Bladder microvascular endothelial cell (primary cell): ENCODE data around the gene PAK2. TPM values are rescaled to one million over a fixed set of nuclear protein-coding genes. Genes with fewer than 3 reads are reported as not detected.

Source experiments
- total RNA-seq: library from RNA; depleted of rRNA; stranded (reverse); fragments of >200 nt; gene quantifications from 2 replicates; pipeline ENCODE4 v1.2.3, GENCODE V29; 2014

PAK2 gene
- total RNA-seq, result 48.6 and 198 TPM in 2 replicates

DNA sequence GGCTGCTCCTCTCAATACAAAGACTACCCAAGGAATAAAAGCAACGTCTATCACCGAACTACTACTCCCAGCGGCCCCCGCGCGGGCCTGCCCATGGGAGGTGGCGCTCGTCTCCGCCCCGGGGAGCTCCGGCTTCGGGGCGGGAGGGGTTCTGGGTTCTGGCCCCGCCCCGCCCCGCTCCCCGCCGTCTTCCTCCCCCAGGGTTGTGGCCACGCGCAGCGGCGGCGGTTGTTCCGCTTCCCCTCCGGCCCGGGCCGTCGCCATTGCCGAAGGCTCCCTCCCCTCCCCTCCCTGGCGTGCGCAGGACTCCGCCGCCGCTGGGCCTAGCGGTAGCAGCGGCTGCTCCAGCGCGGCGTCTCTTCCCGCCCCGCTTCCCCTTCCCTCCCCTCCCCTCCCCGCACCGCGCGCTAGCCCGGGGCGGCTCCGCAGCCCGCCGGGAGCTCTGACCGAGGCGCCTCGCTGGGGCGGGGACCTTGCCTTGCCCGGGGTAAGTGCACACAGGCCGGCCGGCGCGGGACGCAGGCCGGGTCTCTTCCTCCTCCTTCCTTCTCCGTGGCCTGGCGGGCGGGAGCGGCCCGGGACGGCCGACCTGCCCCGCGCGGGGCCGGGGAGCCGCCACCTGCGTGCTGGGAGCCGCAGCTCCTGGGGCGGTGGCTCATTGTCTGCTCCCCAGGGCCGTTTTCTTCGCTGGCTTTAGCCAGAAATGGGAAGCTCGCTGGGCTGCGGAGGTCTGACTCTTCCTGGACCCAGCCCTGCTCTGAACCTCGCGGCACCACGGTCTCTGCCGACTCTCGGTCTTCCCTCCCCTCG lies at the start of gene PAK2:
PAK2 (plus strand) TSS at position 187 of the 810 bp plus-strand sequence. CDS start 42,790 bp downstream, outside the sequence.

GRCh38 chr3:196711838-196712513 lies 27.7 kb upstream of the PAK2 start, which contains the start of the genes CEP19 and PIGX:
Gene CEP19, minus strand, starts transcription at chr3:196712250. Its CDS starts 3,593 bp downstream, at chr3:196708657.
Gene PIGX, plus strand, starts transcription at chr3:196712377.

DNA sequence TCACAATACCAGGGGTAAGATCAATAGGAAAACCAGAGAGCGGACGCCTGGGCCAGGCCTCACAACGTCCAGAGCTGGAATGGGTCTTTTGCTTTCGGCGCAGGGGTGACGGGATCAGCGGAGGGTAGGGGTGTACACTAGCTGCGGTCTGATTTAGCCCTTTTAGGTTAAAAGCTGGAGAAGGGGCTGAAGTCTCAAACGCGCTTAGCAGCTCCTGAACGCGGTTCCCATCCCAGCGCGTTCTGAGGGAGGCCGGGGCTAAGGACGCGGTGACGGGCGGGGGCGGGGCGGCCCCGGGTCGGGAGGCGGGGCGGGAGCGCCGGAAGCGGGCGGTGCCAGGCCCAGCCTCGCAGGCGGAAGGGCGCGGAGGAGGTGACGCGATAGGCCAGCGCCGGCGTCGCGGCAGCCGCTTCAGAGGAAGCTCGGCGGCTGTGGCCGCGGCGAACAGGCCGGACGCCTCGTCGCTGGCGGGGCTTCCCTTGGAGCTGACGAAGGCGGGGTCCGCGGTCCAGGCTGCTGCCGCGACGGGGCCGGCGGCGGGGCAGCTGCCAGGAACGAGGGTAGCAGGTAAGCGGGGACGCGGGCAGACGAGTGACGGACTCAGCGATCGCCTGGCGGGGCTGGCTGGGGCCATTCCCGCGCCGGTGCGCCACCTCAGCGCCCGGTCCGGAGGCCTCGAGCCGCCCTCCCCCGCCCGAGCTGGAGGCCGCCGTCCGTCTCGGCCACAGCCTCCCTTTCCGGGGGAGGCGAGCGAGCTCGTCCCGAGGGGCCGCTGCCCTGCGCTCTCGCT lies 128.0 kb downstream of the PAK2 start, which contains the start of gene SENP5:
SENP5 (plus strand) TSS at position 414 of the 790 bp plus-strand sequence. CDS start 17,262 bp downstream, outside the sequence.

Other genes starting within 250 kb of the PAK2 start
- 15.4 and 20.0 TPM in 2 replicates for gene RNF168, start 236.1 kb upstream of the PAK2 start, total RNA-seq
- not detected in 2 replicates for gene SMCO1, start 224.5 kb upstream of the PAK2 start, total RNA-seq
- gene WDR53, start 171.3 kb upstream of the PAK2 start, total RNA-seq, result 5.7 and 10.7 TPM in 2 replicates
- 8.7 and 18.3 TPM in 2 replicates for gene FBXO45, start 171.2 kb upstream of the PAK2 start, total RNA-seq
- gene NRROS, start 100.2 kb upstream of the PAK2 start, total RNA-seq, result 4.4 and 5.7 TPM in 2 replicates
- 2.1 and 5.2 TPM in 2 replicates for gene CEP19, start 27.6 kb upstream of the PAK2 start, total RNA-seq
- 9.6 and 24.4 TPM in 2 replicates for gene PIGX, start 27.5 kb upstream of the PAK2 start, total RNA-seq
- gene SENP5, start 128.1 kb downstream of the PAK2 start, total RNA-seq, result 25.4 and 46.6 TPM in 2 replicates
- gene NCBP2, start 202.7 kb downstream of the PAK2 start, total RNA-seq, result 41.6 and 80.2 TPM in 2 replicates
- gene PIGZ, start 229.0 kb downstream of the PAK2 start, total RNA-seq, result 2.1 and 3.5 TPM in 2 replicates